Fibroblast of lung (primary cell): ENCODE results near the gene SEC14L5. TPM values are rescaled to one million over a fixed set of nuclear protein-coding genes. Genes with fewer than 3 reads are reported as not detected.
A peak's percentile ranks its signal among the peaks of the same experiment; 100 is the strongest.

Experiments used
- DNase-seq, 2 donors: peaks; one replicate each; pipeline versions ENCODE4 v3.0.0 to v3.0.0-alpha.2; 2010; ENCODE audit warnings: low read depth in 2 of 2
- H2AFZ ChIP-seq: 2 replicates; pipeline ENCODE4 v1.5.1; 2012; ENCODE audit warnings: low read length, control low read depth, inconsistent platforms
- H3K27ac ChIP-seq: 2 replicates; pipeline ENCODE4 v1.5.1; 2011; ENCODE audit warnings: low read length, control low read depth; ENCODE audit not compliant: insufficient read depth
- H3K27me3 ChIP-seq: 2 replicates; pipeline ENCODE4 v1.5.1; 2011; ENCODE audit warnings: mild to moderate bottlenecking, low read length; ENCODE audit not compliant: control insufficient read depth, insufficient read depth
- H3K36me3 ChIP-seq: 2 replicates; pipeline ENCODE4 v1.5.1; 2011; ENCODE audit warnings: low read length; ENCODE audit not compliant: control insufficient read depth, insufficient read depth
- H3K4me1 ChIP-seq: 2 replicates; pipeline ENCODE4 v1.5.1; 2011; ENCODE audit warnings: low read length; ENCODE audit not compliant: control insufficient read depth, insufficient read depth; ENCODE audit errors: extremely low read depth
- H3K4me2 ChIP-seq: 2 replicates; pipeline ENCODE4 v1.5.1; 2011; ENCODE audit warnings: low read length, control low read depth; ENCODE audit not compliant: insufficient read depth; ENCODE audit errors: extremely low read depth
- H3K4me3 ChIP-seq, 4 experiments: fragments of 200-600 bp in 1 of 4; sonication (generic) in 1 of 4; replicated peaks in 1 of 4; 2 replicates each; pipeline ENCODE4 v1.5.1; 2011 to 2016; ENCODE audit warnings: low read length in 4 of 4, low read depth in 3 of 4, mild to moderate bottlenecking in 3 of 4, control low read depth in 2 of 4, inconsistent platforms in 1 of 4, mixed read lengths in 1 of 4; ENCODE audit not compliant: insufficient read depth in 1 of 4; ENCODE audit errors: control extremely low read depth in 1 of 4
- H3K79me2 ChIP-seq: 2 replicates; pipeline ENCODE4 v1.5.1; 2012; ENCODE audit warnings: mild to moderate bottlenecking, low read length, inconsistent platforms; ENCODE audit not compliant: control insufficient read depth, insufficient read depth
- H3K9ac ChIP-seq: 2 replicates; pipeline ENCODE4 v1.5.1; 2011; ENCODE audit warnings: mild to moderate bottlenecking, low read length, control low read depth; ENCODE audit not compliant: insufficient read depth
- H3K9me3 ChIP-seq: 2 replicates; pipeline ENCODE4 v1.5.1; 2012; ENCODE audit warnings: low read depth, low read length; ENCODE audit not compliant: control insufficient read depth, insufficient read depth
- H4K20me1 ChIP-seq: 2 replicates; pipeline ENCODE4 v1.5.1; 2011; ENCODE audit warnings: low read length; ENCODE audit not compliant: control insufficient read depth, insufficient read depth; ENCODE audit errors: extremely low read depth
- CTCF ChIP-seq, 2 donors: IDR thresholded peaks in 1 of 2; conservative IDR thresholded peaks in 1 of 2; 1 replicate in 1 of 2; 2 replicates in 1 of 2; pipeline ENCODE4 v1.5.1; 2011 to 2012; ENCODE audit warnings: low read length in 2 of 2, control low read depth in 1 of 2, inconsistent platforms in 1 of 2, low read depth in 1 of 2, mild to moderate bottlenecking in 1 of 2
- EZH2 ChIP-seq: IDR thresholded peaks from 2 replicates; pipeline ENCODE4 v1.5.1; 2012; ENCODE audit warnings: low read length, control low read depth, mild to moderate bottlenecking; ENCODE audit errors: missing control alignments
- polyA plus RNA-seq, 2 donors: library from polyadenylated mRNA; depleted of rRNA in 1 of 2; stranded (reverse) in 1 of 2; unstranded in 1 of 2; fragments of >200 nt; gene quantifications; 2 replicates each; pipeline ENCODE4 v1.2.1, GENCODE V29; 2011 to 2012; ENCODE audit warnings: missing spikeins in 1 of 2
- total RNA-seq: library from RNA; depleted of rRNA; stranded (reverse); fragments of >200 nt; gene quantifications from 2 replicates; pipeline ENCODE4 v1.2.1, GENCODE V29; 2014

The SEC14L5 gene
- total and polyA plus RNA-seq, 2 donors (not counting 1 experiment from before 2014, with no cell fraction given), result 0.05 to 0.99 TPM

GRCh38 chr16:5033256-5034166 is 75.4 kb downstream of the SEC14L5 start, which contains the start of gene NAGPA:
Gene NAGPA (minus strand): TSS chr16:5033935. CDS start chr16:5033914, 21 bp downstream.
- Histone ChIP-seq H3K9me3 (no peaks in the 10 kb centered on the region), H3K36me3 (no peaks in the 10 kb centered on the region)
- peak; percentile 75 to 87 for DNase-seq

GRCh38 chr16:5034167-5034523 is 76.0 kb downstream of the SEC14L5 start:
- no peaks in the 10 kb centered on the region for H4K20me1 ChIP-seq
- H3K27ac ChIP-seq, result peak overlapping the region; percentile 46
- H3K9me3 ChIP-seq, result no peaks in the 10 kb centered on the region
- peak overlapping the region; percentile 94 for H2AFZ ChIP-seq
- no peaks in the 10 kb centered on the region for H3K27me3 ChIP-seq
- peak overlapping the region; percentile 92 for H3K4me2 ChIP-seq
- peaks cover 2% of the 10 kb centered on the region for H3K4me1 ChIP-seq
- H3K9ac ChIP-seq, result peak overlapping the region; percentile 72
- no peaks in the 10 kb centered on the region for H3K36me3 ChIP-seq
- no peak for DNase-seq
- no peak for TF ChIP-seq CTCF (conservative IDR thresholded peaks at IDR 0.05 in 1 of 2, IDR thresholded peaks at IDR 0.05 in 1 of 2; ENCODE audit: low read depth in 1 of 2, low read length in 2 of 2)
- no peak for TF ChIP-seq EZH2
- peak overlapping the region; percentile 64 to 91 (median 84) for H3K4me3 ChIP-seq
- no peaks in the 10 kb centered on the region for H3K79me2 ChIP-seq

More at GRCh38 chr16:5033256-5034166, 75.4 kb downstream of the SEC14L5 start, which contains the start of gene NAGPA:
- peak within 1 kb of the TSS; percentile 46 for H3K27ac ChIP-seq
- peak within 1 kb of the TSS; percentile 94 for H2AFZ ChIP-seq
- no peak for TF ChIP-seq EZH2
- TF ChIP-seq CTCF (conservative IDR thresholded peaks at IDR 0.05 in 1 of 2, IDR thresholded peaks at IDR 0.05 in 1 of 2; ENCODE audit: low read depth in 1 of 2, low read length in 2 of 2), result no peak
- H3K4me1 ChIP-seq, result peaks cover 2% of the 10 kb centered on the region
- H3K4me3 ChIP-seq, result peak within 1 kb of the TSS; percentile 64 to 91 (median 84)
- H4K20me1 ChIP-seq, result no peaks in the 10 kb centered on the region
- H3K4me2 ChIP-seq, result peak within 1 kb of the TSS; percentile 94
- no peaks in the 10 kb centered on the region for H3K27me3 ChIP-seq
- H3K9ac ChIP-seq, result peak within 1 kb of the TSS; percentile 72
- H3K79me2 ChIP-seq, result no peaks in the 10 kb centered on the region

- Histone ChIP-seq H3K9ac (no peak overlapping the region), H3K36me3 (no peaks in the 10 kb centered on the region), H3K4me3 (no peak overlapping the region), H3K79me2 (no peaks in the 10 kb centered on the region), H3K27ac (no peak overlapping the region), H4K20me1 (no peaks in the 10 kb centered on the region), H3K27me3 (no peaks in the 10 kb centered on the region), H3K4me1 (peaks cover 2% of the 10 kb centered on the region), H2AFZ (no peak overlapping the region), H3K4me2 (no peak overlapping the region), H3K9me3 (no peaks in the 10 kb centered on the region)
- DNase-seq, result no peak
- TF ChIP-seq EZH2, result no peak
- TF ChIP-seq CTCF (conservative IDR thresholded peaks at IDR 0.05 in 1 of 2, IDR thresholded peaks at IDR 0.05 in 1 of 2; ENCODE audit: low read depth in 1 of 2, low read length in 2 of 2), result no peak
Observed at GRCh38 chr16:5035909-5036227, 77.7 kb downstream of the SEC14L5 start.
